NCI-H1092 (cell line): Measurements from ENCODE around the gene EPG5.
A peak's percentile ranks its signal among the peaks of the same experiment; 100 is the strongest.
"Not testable (repeated sequence)": the region's sequence is repeated elsewhere in the genome, so short reads cannot be mapped to it uniquely, and the experiment has no call there.

ENCODE experiments used
- DNase-seq: peaks from one replicate; lab custom pipeline; 2025; lab: John Stamatoyannopoulos, UW

The EPG5 gene

GRCh38 chr18:45864081-45864480, 103.0 kb downstream of the EPG5 start:
- no peak for DNase-seq

GRCh38 chr18:45863469-45863868, 103.7 kb downstream of the EPG5 start:
- no peak for DNase-seq

GRCh38 chr18:45861926-45862325, 105.2 kb downstream of the EPG5 start:
- no peak for DNase-seq

GRCh38 chr18:45860971-45861370, 106.2 kb downstream of the EPG5 start:
- DNase-seq = no peak

GRCh38 chr18:45860492-45860891, 106.6 kb downstream of the EPG5 start:
- no peak for DNase-seq

GRCh38 chr18:45859334-45859733, 107.8 kb downstream of the EPG5 start:
- no peak for DNase-seq

GRCh38 chr18:45856531-45856930, 110.6 kb downstream of the EPG5 start:
- no peak for DNase-seq

- DNase-seq = no peak
These were observed 113.0 kb downstream of the EPG5 start for GRCh38 chr18:45854036-45854586.

- no peak for DNase-seq
These were observed 114.5 kb downstream of the EPG5 start for GRCh38 chr18:45852631-45853030.

GRCh38 chr18:45851161-45851925, 115.8 kb downstream of the EPG5 start:
- DNase-seq = no peak

GRCh38 chr18:45850021-45850420, 117.1 kb downstream of the EPG5 start:
- no peak for DNase-seq

- no peak for DNase-seq
These were observed 117.6 kb downstream of the EPG5 start for GRCh38 chr18:45849529-45849928.

GRCh38 chr18:45848643-45849042, 118.5 kb downstream of the EPG5 start:
- DNase-seq = not testable (repeated sequence)

GRCh38 chr18:45847119-45847518, 120.0 kb downstream of the EPG5 start:
- DNase-seq = no peak

GRCh38 chr18:45845410-45845809, 121.7 kb downstream of the EPG5 start:
- no peak for DNase-seq

GRCh38 chr18:45844938-45845337, 122.2 kb downstream of the EPG5 start:
- peak; percentile 25 for DNase-seq

GRCh38 chr18:45843019-45843418, 124.1 kb downstream of the EPG5 start:
- DNase-seq = no peak

- DNase-seq = no peak
These were observed 125.2 kb downstream of the EPG5 start for GRCh38 chr18:45841765-45842442.

- DNase-seq = no peak
These were observed 125.9 kb downstream of the EPG5 start for GRCh38 chr18:45841060-45841764.

- peak; percentile 54 for DNase-seq
These were observed 127.4 kb downstream of the EPG5 start for GRCh38 chr18:45839414-45840395.

GRCh38 chr18:45838302-45839070, 128.6 kb downstream of the EPG5 start:
- DNase-seq = no peak
